Urinary bladder (tissue), 4 donors: Measurements from ENCODE around the gene HTR3A. TPM values are rescaled to one million over a fixed set of nuclear protein-coding genes. Genes with fewer than 3 reads are reported as not detected.
"Not testable (repeated sequence)": the region's sequence is repeated elsewhere in the genome, so short reads cannot be mapped to it uniquely, and the experiment has no call there.

Experiments
- DNase-seq: peaks from one replicate; pipeline ENCODE4 v3.0.0-alpha.2; 2015; ENCODE audit errors: extremely low spot score
- H3K27ac ChIP-seq: one replicate; pipeline ENCODE4 v1.5.1; 2013; ENCODE audit warnings: low read depth, mild to moderate bottlenecking, moderate library complexity
- H3K36me3 ChIP-seq: one replicate; pipeline ENCODE4 v1.6.1; 2013; ENCODE audit warnings: mild to moderate bottlenecking, moderate library complexity; ENCODE audit not compliant: insufficient read depth
- H3K4me1 ChIP-seq: one replicate; pipeline ENCODE4 v1.6.1; 2013; ENCODE audit warnings: mild to moderate bottlenecking, moderate library complexity; ENCODE audit not compliant: insufficient read depth
- H3K4me3 ChIP-seq: one replicate; pipeline ENCODE4 v1.5.1; 2013; ENCODE audit warnings: low read depth, low read length
- WGBS: extraction: QIAGEN DNeasy Blood & Tissue Kit; methylation state at CpG from one replicate; pipeline ENCODE4 v1.1.7; 2013; 5-methylcytosine and 5-hydroxymethylcytosine counted together
- polyA plus RNA-seq: library from polyadenylated mRNA; stranded (reverse); fragments of 200-250 nt; gene quantifications from one replicate; pipeline ENCODE4 v1.2.3, GENCODE V29; 2013
- total RNA-seq: library from RNA; depleted of rRNA; stranded (reverse); fragments of >200 nt; gene quantifications from one replicate; pipeline ENCODE4 v1.2.3, GENCODE V29; 2014
- donor health status: healthy with polysubstance abuse.
- donor health status: healthy.

Gene HTR3A
- total RNA-seq (0.58 TPM), polyA plus RNA-seq (1.2 TPM)

GRCh38 chr11:113974741-113975470, at the start of gene HTR3A:
Gene HTR3A (plus strand): TSS chr11:113975108. CDS start chr11:113975326, 218 bp downstream.
- WGBS = 20% methylated on average over 12 of the region's 12 CpGs
- Histone ChIP-seq H3K4me1 (no peaks in the 10 kb centered on the region), H3K36me3 (no peaks in the 10 kb centered on the region), H3K27ac (no peak within 1 kb of the TSS), H3K4me3 (no peak within 1 kb of the TSS)
- no peak for DNase-seq

- Histone ChIP-seq H3K27ac (no peak overlapping the region), H3K4me1 (no peaks in the 10 kb centered on the region), H3K4me3 (no peak overlapping the region), H3K36me3 (no peaks in the 10 kb centered on the region)
- DNase-seq = no peak
- 63% methylated on average over 12 of the region's 12 CpGs for WGBS
These were observed 48.4 kb upstream of the HTR3A start for GRCh38 chr11:113926273-113927197.

- no peaks in the 10 kb centered on the region for H3K4me1 ChIP-seq
- H3K4me3 ChIP-seq = no peak overlapping the region
- 90% methylated on average over 5 of the region's 5 CpGs for WGBS
- no peak overlapping the region for H3K27ac ChIP-seq
- DNase-seq = no peak
- H3K36me3 ChIP-seq = no peaks in the 10 kb centered on the region
These were observed 46.6 kb upstream of the HTR3A start for GRCh38 chr11:113928311-113928710.

- H3K27ac ChIP-seq = no peak overlapping the region
- no peaks in the 10 kb centered on the region for H3K4me1 ChIP-seq
- DNase-seq = no peak
- H3K36me3 ChIP-seq = no peaks in the 10 kb centered on the region
- no peak overlapping the region for H3K4me3 ChIP-seq
- WGBS = 69% methylated on average over 7 of the region's 7 CpGs
These were observed 42.1 kb upstream of the HTR3A start for GRCh38 chr11:113932788-113933187.

GRCh38 chr11:113934193-113934592, 40.7 kb upstream of the HTR3A start:
- H3K4me1 ChIP-seq, DNase-seq, H3K4me3 ChIP-seq, H3K27ac ChIP-seq, H3K36me3 ChIP-seq: not testable (repeated sequence)
- WGBS = 96% methylated on average over 3 of the region's 3 CpGs

- Histone ChIP-seq H3K27ac (no peak overlapping the region), H3K4me3 (no peak overlapping the region), H3K36me3 (no peaks in the 10 kb centered on the region), H3K4me1 (no peaks in the 10 kb centered on the region)
- no peak for DNase-seq
- 76% methylated on average over 4 of the region's 4 CpGs for WGBS
These were observed 40.1 kb upstream of the HTR3A start for GRCh38 chr11:113934761-113935160.

- no peak for DNase-seq
- H3K36me3 ChIP-seq = no peaks in the 10 kb centered on the region
- H3K4me3 ChIP-seq = no peak overlapping the region
- 50% methylated on average over 4 of the region's 4 CpGs for WGBS
- H3K27ac ChIP-seq = no peak overlapping the region
- no peaks in the 10 kb centered on the region for H3K4me1 ChIP-seq
These were observed 39.0 kb upstream of the HTR3A start for GRCh38 chr11:113935858-113936257.

GRCh38 chr11:113937918-113938317, 37.0 kb upstream of the HTR3A start:
- Histone ChIP-seq H3K27ac (no peak overlapping the region), H3K36me3 (no peaks in the 10 kb centered on the region), H3K4me1 (no peaks in the 10 kb centered on the region), H3K4me3 (no peak overlapping the region)
- 74% methylated on average over 3 of the region's 3 CpGs for whole genome bisulfite sequencing
- DNase-seq = no peak

- DNase-seq = no peak
- Histone ChIP-seq H3K27ac (no peak overlapping the region), H3K4me3 (no peak overlapping the region), H3K36me3 (no peaks in the 10 kb centered on the region), H3K4me1 (no peaks in the 10 kb centered on the region)
- WGBS = 92% methylated on average over 8 of the region's 8 CpGs
These were observed 32.7 kb upstream of the HTR3A start for GRCh38 chr11:113942256-113942655.

- H3K4me1 ChIP-seq, DNase-seq, H3K27ac ChIP-seq, H3K36me3 ChIP-seq, H3K4me3 ChIP-seq: not testable (repeated sequence)
- 80% methylated on average over 2 of the region's 2 CpGs for WGBS
These were observed 28.7 kb upstream of the HTR3A start for GRCh38 chr11:113946162-113946561.

GRCh38 chr11:113947994-113948393, 26.9 kb upstream of the HTR3A start:
- no peak overlapping the region for H3K4me3 ChIP-seq
- no peak for DNase-seq

GRCh38 chr11:113949891-113950290, 25.0 kb upstream of the HTR3A start:
- no peaks in the 10 kb centered on the region for H3K4me1 ChIP-seq
- no peaks in the 10 kb centered on the region for H3K36me3 ChIP-seq
- no peak overlapping the region for H3K27ac ChIP-seq
- H3K4me3 ChIP-seq = no peak overlapping the region
- DNase-seq = no peak
- WGBS = 77% methylated on average over 4 of the region's 4 CpGs

More at GRCh38 chr11:113947994-113948393, 26.9 kb upstream of the HTR3A start:
- 66% methylated on average over 4 of the region's 4 CpGs for WGBS
- Histone ChIP-seq H3K36me3 (no peaks in the 10 kb centered on the region), H3K4me1 (no peaks in the 10 kb centered on the region), H3K27ac (no peak overlapping the region)

- no peak for DNase-seq
- H3K27ac ChIP-seq = no peak overlapping the region
- WGBS = 38% methylated on average over 5 of the region's 5 CpGs
These were observed 23.4 kb upstream of the HTR3A start for GRCh38 chr11:113951537-113951936.

GRCh38 chr11:113952070-113952469, 22.8 kb upstream of the HTR3A start:
- H3K4me1 ChIP-seq = no peaks in the 10 kb centered on the region
- no peaks in the 10 kb centered on the region for H3K36me3 ChIP-seq
- no peak overlapping the region for H3K27ac ChIP-seq
- WGBS = 25% methylated on average over 10 of the region's 10 CpGs
- no peak for DNase-seq
- H3K4me3 ChIP-seq = no peak overlapping the region

More at GRCh38 chr11:113951537-113951936, 23.4 kb upstream of the HTR3A start:
- Histone ChIP-seq H3K4me3 (no peak overlapping the region), H3K36me3 (no peaks in the 10 kb centered on the region), H3K4me1 (no peaks in the 10 kb centered on the region)
